Dendritic cell treated with granulocyte-macrophage colony-stimulating factor and Interleukin-4, amounts not matched to agents 40 ng/mL and 50 ng/mL, for 4 days (primary cell): ENCODE measurements around the gene PRSS37.
"Not testable (repeated sequence)": the region's sequence is repeated elsewhere in the genome, so short reads cannot be mapped to it uniquely, and the experiment has no call there.

Source experiments
- H3K27ac Mint-ChIP-seq: one replicate; pipeline ENCODE4 v1.8.0; 2022; ENCODE audit warnings: mild to moderate bottlenecking, mixed read lengths
- H3K27me3 Mint-ChIP-seq: one replicate; pipeline ENCODE4 v1.8.0; 2022; ENCODE audit warnings: mild to moderate bottlenecking, mixed read lengths
- H3K36me3 Mint-ChIP-seq: one replicate; pipeline ENCODE4 v1.8.0; 2022; ENCODE audit warnings: low read depth, mixed read lengths
- H3K4me1 Mint-ChIP-seq: one replicate; pipeline ENCODE4 v1.8.0; 2022; ENCODE audit warnings: low read depth, mixed read lengths
- H3K4me3 Mint-ChIP-seq: one replicate; pipeline ENCODE4 v1.8.0; 2022; ENCODE audit warnings: mild to moderate bottlenecking, moderate library complexity, mixed read lengths
- H3K9me3 Mint-ChIP-seq: one replicate; pipeline ENCODE4 v1.8.0; 2022; ENCODE audit warnings: mixed read lengths
- intact Hi-C: fragments of 100-400 bp; cut with micrococcal nuclease; formaldehyde crosslinking; loops from one replicate; pipeline ENCODE4 v1.15.0; 2022

The PRSS37 gene

GRCh38 chr7:141842904-141843303, 1.6 kb upstream of the PRSS37 start:
- intact Hi-C loops, result no loop called here
- Mint-ChIP-seq H3K27ac (no peak overlapping the region), H3K4me3 (no peak overlapping the region), H3K27me3 (no peaks in the 10 kb centered on the region), H3K4me1 (no peaks in the 10 kb centered on the region), H3K9me3 (peaks cover 4% of the 10 kb centered on the region), H3K36me3 (no peaks in the 10 kb centered on the region)

GRCh38 chr7:141840708-141841107, 577 bp downstream of the PRSS37 start:
- intact Hi-C loops, result no loop called here
- Mint-ChIP-seq H3K27me3 (no peaks in the 10 kb centered on the region), H3K36me3 (no peaks in the 10 kb centered on the region), H3K27ac (no peak overlapping the region), H3K9me3 (no peaks in the 10 kb centered on the region), H3K4me3 (no peak overlapping the region), H3K4me1 (no peaks in the 10 kb centered on the region)

DNA sequence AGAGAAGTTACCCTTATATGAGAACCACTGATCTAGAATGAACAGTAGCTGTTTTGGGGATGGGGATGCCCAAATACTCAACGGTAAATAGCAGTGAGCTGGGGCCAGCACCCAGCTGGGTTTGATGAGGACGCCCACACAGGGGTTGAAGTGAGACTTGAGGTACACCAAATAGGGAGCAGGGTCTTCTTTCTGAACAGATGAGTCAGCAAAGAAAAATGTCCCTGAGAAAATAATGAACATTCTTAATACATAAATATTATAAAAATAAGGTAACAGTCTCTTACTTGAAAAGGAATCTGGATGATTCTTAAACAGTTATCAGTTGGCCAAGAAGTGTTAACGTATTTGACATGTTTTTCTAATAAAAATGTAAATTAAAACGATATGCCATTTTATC, 2.0 kb downstream of the PRSS37 start:
- H3K4me1 Mint-ChIP-seq, result no peaks in the 10 kb centered on the region

DNA sequence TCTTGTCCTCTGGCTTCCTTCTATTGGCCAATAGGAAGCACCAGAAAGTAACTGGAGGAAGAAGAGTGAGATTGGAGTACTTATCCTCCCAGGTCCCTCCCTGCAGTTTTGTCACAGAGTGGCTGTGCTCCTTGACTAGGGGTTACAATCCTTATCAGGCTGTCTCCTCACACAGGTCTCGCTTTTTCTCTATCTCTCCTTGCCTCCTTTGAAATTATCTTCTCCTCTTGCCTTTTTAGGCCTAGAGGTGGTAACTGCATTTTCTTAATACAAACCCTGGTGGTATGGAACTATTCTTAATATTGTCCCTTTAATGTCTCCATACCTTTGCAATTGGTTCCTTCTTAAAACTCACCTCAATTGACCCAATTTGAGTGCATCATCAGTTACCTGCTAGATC, 2.7 kb downstream of the PRSS37 start:
- no peak overlapping the region for H3K4me3 Mint-ChIP-seq
- no peaks in the 10 kb centered on the region for H3K27me3 Mint-ChIP-seq
- H3K9me3 Mint-ChIP-seq, result no peaks in the 10 kb centered on the region
- H3K4me1 Mint-ChIP-seq, result no peaks in the 10 kb centered on the region
- H3K27ac Mint-ChIP-seq, result no peak overlapping the region
- H3K36me3 Mint-ChIP-seq, result no peaks in the 10 kb centered on the region
- intact Hi-C loops, result no loop called here

More for the DNA sequence above, 2.0 kb downstream of the PRSS37 start:
- intact Hi-C loops, result no loop called here
- H3K36me3 Mint-ChIP-seq, result no peaks in the 10 kb centered on the region
- H3K4me3 Mint-ChIP-seq, result no peak overlapping the region
- H3K27ac Mint-ChIP-seq, result no peak overlapping the region
- no peaks in the 10 kb centered on the region for H3K9me3 Mint-ChIP-seq
- H3K27me3 Mint-ChIP-seq, result no peaks in the 10 kb centered on the region

GRCh38 chr7:141837683-141838082, 3.6 kb downstream of the PRSS37 start:
- Mint-ChIP-seq H3K36me3 (no peaks in the 10 kb centered on the region), H3K4me1 (no peaks in the 10 kb centered on the region), H3K27me3 (no peaks in the 10 kb centered on the region), H3K4me3 (no peak overlapping the region), H3K9me3 (no peaks in the 10 kb centered on the region), H3K27ac (no peak overlapping the region)
- intact Hi-C loops, result no loop called here

DNA sequence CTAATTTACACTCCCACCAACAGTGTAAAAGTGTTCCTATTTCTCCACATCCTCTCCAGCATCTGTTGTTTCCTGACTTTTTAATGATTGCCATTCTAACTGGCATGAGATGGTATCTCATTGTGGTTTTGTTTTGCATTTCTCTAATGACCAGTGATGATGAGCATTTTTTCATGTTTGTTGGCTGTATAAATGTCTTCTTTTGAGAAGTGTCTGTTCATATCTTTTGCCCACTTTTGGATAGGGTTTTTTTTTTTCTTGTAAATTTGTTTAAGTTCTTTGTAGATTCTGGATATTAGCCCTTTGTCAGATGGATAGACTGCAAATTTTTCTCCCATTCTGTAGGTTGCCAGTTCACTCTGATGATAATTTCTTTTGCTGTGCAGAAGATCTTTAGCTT, 18.9 kb downstream of the PRSS37 start:
- H3K27ac Mint-ChIP-seq, intact Hi-C loops, H3K4me3 Mint-ChIP-seq, H3K4me1 Mint-ChIP-seq, H3K27me3 Mint-ChIP-seq, H3K36me3 Mint-ChIP-seq: not testable (repeated sequence)
- peaks cover 60% of the 10 kb centered on the region for H3K9me3 Mint-ChIP-seq

DNA sequence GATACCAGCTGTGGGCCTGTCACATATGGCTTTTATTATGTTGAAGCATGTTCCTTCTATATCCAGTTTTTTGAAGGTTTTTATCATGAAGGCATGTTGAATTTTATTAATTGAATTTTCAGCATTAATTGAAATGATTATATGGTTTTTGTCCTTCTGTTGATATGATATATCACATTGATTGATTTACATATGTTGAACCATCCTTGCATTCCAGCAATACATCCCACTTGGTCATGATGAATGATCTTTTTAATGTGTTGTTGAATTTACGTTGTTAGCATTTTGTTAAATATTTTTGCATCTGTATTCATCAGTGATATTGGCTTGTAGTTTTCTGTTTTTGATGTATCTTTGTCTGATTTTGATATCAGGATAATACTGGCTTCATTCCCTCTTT, 21.2 kb downstream of the PRSS37 start:
- intact Hi-C loops, result no loop called here
- peaks cover 60% of the 10 kb centered on the region for H3K9me3 Mint-ChIP-seq
- H3K27ac Mint-ChIP-seq, result no peak overlapping the region
- H3K27me3 Mint-ChIP-seq, result no peaks in the 10 kb centered on the region
- H3K36me3 Mint-ChIP-seq, result peaks cover 7% of the 10 kb centered on the region
- no peak overlapping the region for H3K4me3 Mint-ChIP-seq
- H3K4me1 Mint-ChIP-seq, result no peaks in the 10 kb centered on the region

- peaks cover 19% of the 10 kb centered on the region for H3K36me3 Mint-ChIP-seq
- H3K9me3 Mint-ChIP-seq, result no peaks in the 10 kb centered on the region
- H3K27me3 Mint-ChIP-seq, result no peaks in the 10 kb centered on the region
- H3K4me1 Mint-ChIP-seq, result peaks cover 5% of the 10 kb centered on the region
- H3K4me3 Mint-ChIP-seq, result no peak overlapping the region
- no peak overlapping the region for H3K27ac Mint-ChIP-seq
- intact Hi-C loops, result no loop called here
These were observed 48.8 kb downstream of the PRSS37 start for GRCh38 chr7:141792526-141792925.

DNA sequence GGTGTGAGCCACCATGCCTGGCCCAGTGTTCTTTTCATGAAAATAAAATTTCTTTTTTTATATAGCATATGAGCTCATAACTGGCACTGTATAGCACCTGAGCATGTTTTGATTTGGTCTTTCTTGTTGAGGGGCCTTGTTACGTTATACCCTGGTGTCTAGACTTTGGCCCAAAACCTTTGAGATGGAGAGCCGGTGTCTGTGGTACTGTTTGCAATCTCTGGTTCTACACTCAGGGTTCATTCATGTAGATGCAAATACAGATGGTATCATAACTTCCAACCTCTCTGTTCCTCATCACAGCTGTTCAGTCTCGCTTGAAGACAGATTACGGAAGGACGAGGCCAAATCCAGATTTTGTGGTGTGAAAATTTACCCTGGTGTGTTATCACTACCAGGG, 51.4 kb downstream of the PRSS37 start, which contains the start of gene TAS2R5:
TSS of gene TAS2R5 (plus strand) at position 301 of the 400 bp plus-strand sequence. CDS start 145 bp downstream, outside the sequence.
- no peak within 1 kb of the TSS for H3K27ac Mint-ChIP-seq
- peaks cover 23% of the 10 kb centered on the region for H3K36me3 Mint-ChIP-seq
- intact Hi-C loops, result loop anchor here (5.0 kb wide), 1 partner anchor 138 kb away; no protein-coding TSS in a partner anchor
- peaks cover 12% of the 10 kb centered on the region for H3K4me1 Mint-ChIP-seq
- no peaks in the 10 kb centered on the region for H3K27me3 Mint-ChIP-seq
- H3K4me3 Mint-ChIP-seq, result no peak within 1 kb of the TSS
- H3K9me3 Mint-ChIP-seq, result no peaks in the 10 kb centered on the region

GRCh38 chr7:141788296-141788695, 53.0 kb downstream of the PRSS37 start:
- no peak overlapping the region for H3K4me3 Mint-ChIP-seq
- peaks cover 12% of the 10 kb centered on the region for H3K4me1 Mint-ChIP-seq
- peaks cover 23% of the 10 kb centered on the region for H3K36me3 Mint-ChIP-seq
- no peaks in the 10 kb centered on the region for H3K9me3 Mint-ChIP-seq
- H3K27me3 Mint-ChIP-seq, result no peaks in the 10 kb centered on the region
- no peak overlapping the region for H3K27ac Mint-ChIP-seq
- intact Hi-C loops, result loop anchor here (5.0 kb wide), 1 partner anchor 136 kb away; no protein-coding TSS in a partner anchor
